ENCODE results near the gene TESK2. TPM values are rescaled to one million over a fixed set of nuclear protein-coding genes. Genes with fewer than 3 reads are reported as not detected.

Gene TESK2
- total RNA-seq, 2 experiments from 2014 or later: 4.9 to 6.6 TPM

DNA sequence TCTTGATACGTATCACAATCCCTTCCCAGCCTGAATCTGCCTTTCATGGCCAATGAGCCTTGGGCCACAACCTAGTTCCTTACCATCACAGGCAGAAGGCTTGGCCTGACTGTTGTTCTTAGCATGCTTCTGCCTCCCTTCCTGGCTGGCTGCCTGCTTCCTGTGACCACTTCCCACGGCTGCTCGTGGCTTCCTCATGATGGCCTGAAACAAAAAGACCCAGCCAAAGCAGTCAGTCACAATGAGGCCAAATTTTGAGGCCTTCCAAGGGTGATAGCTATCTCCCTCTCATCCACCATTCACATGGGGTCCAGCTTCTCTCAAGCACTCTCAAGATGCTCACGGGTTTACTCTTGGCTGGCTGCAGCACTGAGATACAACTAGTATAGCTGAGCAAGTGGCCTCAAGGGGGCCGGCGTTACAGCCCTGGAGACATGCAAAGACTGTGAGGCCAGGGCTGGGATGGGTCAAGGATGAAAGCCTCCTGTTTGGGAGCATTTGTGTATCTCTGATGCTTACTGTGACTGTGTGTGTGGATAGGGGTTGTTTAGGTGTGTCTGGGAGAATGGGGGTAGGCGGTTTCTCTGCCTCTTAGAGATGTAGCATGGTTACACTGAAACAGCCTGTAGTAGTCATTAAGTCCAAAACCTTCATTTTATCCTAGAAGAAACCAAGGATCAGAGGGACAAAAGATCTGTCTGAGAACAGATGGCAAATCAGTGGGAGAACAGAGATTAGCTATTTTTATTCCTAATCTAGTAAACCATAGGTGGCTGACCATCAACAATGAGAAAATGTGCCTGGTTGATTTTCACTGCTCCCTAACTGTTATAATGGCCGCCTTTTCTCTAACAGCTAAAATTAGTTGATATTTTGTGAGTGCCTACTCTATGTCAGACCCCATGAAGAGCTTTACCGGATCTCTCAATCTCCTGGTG lies 156.4 kb downstream of the TESK2 start:
- no peak overlapping the region for H3K4me3 ChIP-seq (ENCODE audit: low read depth, low read length, poor library complexity, severe bottlenecking)
- no peak overlapping the region for H2AFZ ChIP-seq (ENCODE audit: low read length)
- ChIA-PET CTCF (ENCODE audit: unreplicated experiment) (interaction anchor here (0.5 kb wide), 2 partner anchors 59 to 512 kb away, joined by 3 to 5 read pairs; no protein-coding TSS in a partner anchor), POLR2A (interaction anchor here (0.6 to 1.5 kb wide), 3 partner anchors 11 to 910 kb away, joined by 3 to 6 read pairs (median 5); no protein-coding TSS in a partner anchor)
- peak; percentile 44 for DNase-seq (ENCODE audit: low spot score)
- H3K9me2 ChIP-seq (ENCODE audit: insufficient read depth, low read length): no peaks in the 10 kb centered on the region
- H3K4me2 ChIP-seq (ENCODE audit: low read length): peak overlapping the region; percentile 22
- no TSS peak for BruUV-seq (replicated peaks)
- intact Hi-C loops (cut with micrococcal nuclease; ENCODE audit: unreplicated experiment): no loop called here
- peaks cover 25% of the 10 kb centered on the region for H3K4me1 ChIP-seq (ENCODE audit: insufficient read depth, low read length, poor library complexity, severe bottlenecking)
- peaks cover 11% of the 10 kb centered on the region; the same call in 1 of the 2 replicates for H3K79me2 ChIP-seq (ENCODE audit: insufficient read depth, low read depth, low read length)
- H3K9me3 ChIP-seq (ENCODE audit: low read length): no peaks in the 10 kb centered on the region; the same call in 1 of the 2 replicates
- no peak overlapping the region for H3K27ac ChIP-seq (ENCODE audit: low read depth, low read length, poor library complexity, severe bottlenecking)
- peaks cover 30% of the 10 kb centered on the region for H3K36me3 ChIP-seq (ENCODE audit: insufficient read depth, low read length)
- TF ChIP-seq EZH2phosphoT487 (IDR thresholded peaks at IDR 0.05; ENCODE audit: borderline replicate concordance, low read depth, low read length): no peak
- TF ChIP-seq, protein P1, sequence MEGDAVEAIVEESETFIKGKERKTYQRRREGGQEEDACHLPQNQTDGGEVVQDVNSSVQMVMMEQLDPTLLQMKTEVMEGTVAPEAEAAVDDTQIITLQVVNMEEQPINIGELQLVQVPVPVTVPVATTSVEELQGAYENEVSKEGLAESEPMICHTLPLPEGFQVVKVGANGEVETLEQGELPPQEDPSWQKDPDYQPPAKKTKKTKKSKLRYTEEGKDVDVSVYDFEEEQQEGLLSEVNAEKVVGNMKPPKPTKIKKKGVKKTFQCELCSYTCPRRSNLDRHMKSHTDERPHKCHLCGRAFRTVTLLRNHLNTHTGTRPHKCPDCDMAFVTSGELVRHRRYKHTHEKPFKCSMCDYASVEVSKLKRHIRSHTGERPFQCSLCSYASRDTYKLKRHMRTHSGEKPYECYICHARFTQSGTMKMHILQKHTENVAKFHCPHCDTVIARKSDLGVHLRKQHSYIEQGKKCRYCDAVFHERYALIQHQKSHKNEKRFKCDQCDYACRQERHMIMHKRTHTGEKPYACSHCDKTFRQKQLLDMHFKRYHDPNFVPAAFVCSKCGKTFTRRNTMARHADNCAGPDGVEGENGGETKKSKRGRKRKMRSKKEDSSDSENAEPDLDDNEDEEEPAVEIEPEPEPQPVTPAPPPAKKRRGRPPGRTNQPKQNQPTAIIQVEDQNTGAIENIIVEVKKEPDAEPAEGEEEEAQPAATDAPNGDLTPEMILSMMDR (conservative IDR thresholded peaks at IDR 0.05; ENCODE audit: low read length): peak; percentile 58
- H4K20me1 ChIP-seq (ENCODE audit: insufficient read depth, low read length): no peaks in the 10 kb centered on the region

DNA sequence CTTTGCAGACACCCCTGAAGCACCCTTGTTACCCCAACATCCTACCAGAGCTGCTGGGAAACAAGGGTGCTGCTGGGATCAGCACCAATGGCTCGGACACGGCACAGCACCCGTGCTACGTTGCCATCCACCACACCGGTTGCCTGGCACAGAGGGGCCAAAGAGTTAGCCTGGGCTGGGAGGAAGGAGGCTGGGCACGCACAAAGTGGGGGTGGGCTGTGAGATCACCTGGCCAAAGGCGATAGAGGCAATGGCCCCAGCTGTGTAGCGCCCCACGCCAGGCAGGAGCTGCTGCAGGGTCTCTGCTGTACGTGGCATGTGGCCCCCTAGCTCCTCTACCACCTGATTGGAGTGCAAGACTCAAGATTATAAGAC lies 158.6 kb downstream of the TESK2 start:
- no peak for DNase-seq (ENCODE audit: low spot score)
- Histone ChIP-seq H3K4me1 (ENCODE audit: insufficient read depth, low read length, poor library complexity, severe bottlenecking) (peaks cover 28% of the 10 kb centered on the region), H3K9me2 (ENCODE audit: insufficient read depth, low read length) (no peaks in the 10 kb centered on the region), H3K36me3 (ENCODE audit: insufficient read depth, low read length) (peaks cover 22% of the 10 kb centered on the region), H3K4me3 (ENCODE audit: low read depth, low read length, poor library complexity, severe bottlenecking) (no peak overlapping the region), H3K79me2 (ENCODE audit: insufficient read depth, low read depth, low read length) (peaks cover 5% of the 10 kb centered on the region; the same call in 1 of the 2 replicates), H2AFZ (ENCODE audit: low read length) (no peak overlapping the region), H4K20me1 (ENCODE audit: insufficient read depth, low read length) (no peaks in the 10 kb centered on the region), H3K9me3 (ENCODE audit: low read length) (no peaks in the 10 kb centered on the region), H3K27ac (ENCODE audit: low read depth, low read length, poor library complexity, severe bottlenecking) (no peak overlapping the region), H3K4me2 (ENCODE audit: low read length) (no peak overlapping the region)
- intact Hi-C loops (cut with micrococcal nuclease; ENCODE audit: unreplicated experiment): no loop called here
- TF ChIP-seq, protein P1 (conservative IDR thresholded peaks at IDR 0.05; ENCODE audit: low read length): no peak
- no peak for TF ChIP-seq EZH2phosphoT487 (IDR thresholded peaks at IDR 0.05; ENCODE audit: borderline replicate concordance, low read depth, low read length)
- POLR2A ChIA-PET: no interaction called here
- BruUV-seq (replicated peaks): no TSS peak
- CTCF ChIA-PET (ENCODE audit: unreplicated experiment): no interaction called here

All from OCI-LY7 (cell line).